ENCODE measurements around the gene KCNE3. TPM values are rescaled to one million over a fixed set of nuclear protein-coding genes. Genes with fewer than 3 reads are reported as not detected.

Gene KCNE3
- total RNA-seq, 1 experiment from 2014 or later, result 0.52 TPM

- ChIA-PET POLR2A (ENCODE audit: unreplicated experiment) (interaction anchor here (0.7 kb wide), 1 partner anchor 17 kb away, joined by 4 read pairs; no protein-coding TSS in a partner anchor), CTCF (interaction anchor here (0.9 to 6.2 kb wide), 6 partner anchors 10 to 287 kb away, joined by 3 to 80 read pairs (median 6); no protein-coding TSS in a partner anchor)
- DNase-seq, result no peak
- H3F3A ChIP-seq (ENCODE audit: insufficient read depth, low read depth), result no peaks in the 10 kb centered on the region
- no peak overlapping the region for H3K27ac ChIP-seq
- no peaks in the 10 kb centered on the region for H3K9me3 ChIP-seq (ENCODE audit: insufficient read depth, low read depth)
- H4K20me1 ChIP-seq (ENCODE audit: insufficient read depth), result no peaks in the 10 kb centered on the region
- H3K4me3 ChIP-seq, result no peak overlapping the region
- TF ChIP-seq EZH2 (IDR thresholded peaks at IDR 0.05; ENCODE audit: low read depth) (no peak), CTCF (conservative IDR thresholded peaks at IDR 0.05) (no peak)
- H3K36me3 ChIP-seq (ENCODE audit: low read depth), result no peaks in the 10 kb centered on the region
- no peak overlapping the region for H3K4me2 ChIP-seq
- H3K4me1 ChIP-seq (replicated peaks; ENCODE audit: insufficient read depth), result no peaks in the 10 kb centered on the region
- no peaks in the 10 kb centered on the region for H3K9me2 ChIP-seq (ENCODE audit: insufficient read depth)
- H3K27me3 ChIP-seq (ENCODE audit: insufficient read depth, low read depth), result no peaks in the 10 kb centered on the region
- intact Hi-C loops (cut with micrococcal nuclease; ENCODE audit: unreplicated experiment), result loop anchor here (2.0 kb wide), 1 partner anchor 286 kb away; no protein-coding TSS in a partner anchor
- no peaks in the 10 kb centered on the region for H3K79me2 ChIP-seq (ENCODE audit: low read depth)
- 0 out of 2 replicates have a peak overlapping the region, but pooled peaks have one; percentile 17 for H2AFZ ChIP-seq
- no TSS peak for BruUV-seq (replicated peaks)
These were observed 15.0 kb downstream of the KCNE3 start for GRCh38 chr11:74452366-74452765.

- Histone ChIP-seq H3K4me2 (no peak overlapping the region), H3K4me3 (no peak overlapping the region), H3F3A (ENCODE audit: insufficient read depth, low read depth) (no peaks in the 10 kb centered on the region), H3K9me3 (ENCODE audit: insufficient read depth, low read depth) (no peaks in the 10 kb centered on the region), H3K27me3 (ENCODE audit: insufficient read depth, low read depth) (no peaks in the 10 kb centered on the region), H4K20me1 (ENCODE audit: insufficient read depth) (no peaks in the 10 kb centered on the region), H3K4me1 (replicated peaks; ENCODE audit: insufficient read depth) (no peaks in the 10 kb centered on the region), H3K79me2 (ENCODE audit: low read depth) (no peaks in the 10 kb centered on the region), H3K36me3 (ENCODE audit: low read depth) (no peaks in the 10 kb centered on the region), H2AFZ (no peak overlapping the region), H3K27ac (no peak overlapping the region), H3K9me2 (ENCODE audit: insufficient read depth) (no peaks in the 10 kb centered on the region)
- TF ChIP-seq EZH2 (IDR thresholded peaks at IDR 0.05; ENCODE audit: low read depth) (no peak), CTCF (conservative IDR thresholded peaks at IDR 0.05) (no peak)
- BruUV-seq (replicated peaks), result no TSS peak
- intact Hi-C loops (cut with micrococcal nuclease; ENCODE audit: unreplicated experiment), result no loop called here
- POLR2A ChIA-PET (ENCODE audit: unreplicated experiment), result no interaction called here
- peak in 1 of 2 experiments; percentile 26 for DNase-seq
- CTCF ChIA-PET, result interaction anchor here (0.6 to 6.2 kb wide), 9 partner anchors 12 to 1682 kb away, joined by 3 to 80 read pairs (median 10); no protein-coding TSS in a partner anchor
These were observed 17.0 kb downstream of the KCNE3 start for GRCh38 chr11:74450318-74450717.

GRCh38 chr11:74449369-74449931 lies 17.9 kb downstream of the KCNE3 start:
- TF ChIP-seq CTCF (conservative IDR thresholded peaks at IDR 0.05), result peak; percentile 92
- no peak for TF ChIP-seq EZH2 (IDR thresholded peaks at IDR 0.05; ENCODE audit: low read depth)
- Histone ChIP-seq H3K9me3 (ENCODE audit: insufficient read depth, low read depth) (no peaks in the 10 kb centered on the region), H3K27me3 (ENCODE audit: insufficient read depth, low read depth) (no peaks in the 10 kb centered on the region), H3K36me3 (ENCODE audit: low read depth) (no peaks in the 10 kb centered on the region), H3K27ac (no peak overlapping the region), H3F3A (ENCODE audit: insufficient read depth, low read depth) (no peaks in the 10 kb centered on the region), H3K4me2 (no peak overlapping the region), H3K9me2 (ENCODE audit: insufficient read depth) (no peaks in the 10 kb centered on the region), H2AFZ (no peak overlapping the region), H4K20me1 (ENCODE audit: insufficient read depth) (no peaks in the 10 kb centered on the region), H3K4me1 (replicated peaks; ENCODE audit: insufficient read depth) (no peaks in the 10 kb centered on the region), H3K79me2 (ENCODE audit: low read depth) (no peaks in the 10 kb centered on the region), H3K4me3 (no peak overlapping the region)
- intact Hi-C loops (cut with micrococcal nuclease; ENCODE audit: unreplicated experiment), result loop anchor here (1.0 to 2.0 kb wide), 3 partner anchors 138 to 485 kb away; partner anchors contain the start of gene P4HA3
- POLR2A ChIA-PET (ENCODE audit: unreplicated experiment), result interaction anchor here (0.6 kb wide), 2 partner anchors 44 to 194 kb away, joined by 3 to 4 read pairs; no protein-coding TSS in a partner anchor
- BruUV-seq (replicated peaks), result no TSS peak
- CTCF ChIA-PET, result interaction anchor here (0.6 to 6.2 kb wide), 18 partner anchors 10 to 479 kb away, joined by 3 to 80 read pairs (median 3); partner anchors contain the start of gene LIPT2
- peak; percentile 43 to 52 for DNase-seq
